ENCODE data around the gene CCDC142.

CCDC142 gene

GRCh38 chr2:74513605-74514367, 31.0 kb upstream of the CCDC142 start:
- peak; percentile 45 to 63 for DNase-seq

DNA sequence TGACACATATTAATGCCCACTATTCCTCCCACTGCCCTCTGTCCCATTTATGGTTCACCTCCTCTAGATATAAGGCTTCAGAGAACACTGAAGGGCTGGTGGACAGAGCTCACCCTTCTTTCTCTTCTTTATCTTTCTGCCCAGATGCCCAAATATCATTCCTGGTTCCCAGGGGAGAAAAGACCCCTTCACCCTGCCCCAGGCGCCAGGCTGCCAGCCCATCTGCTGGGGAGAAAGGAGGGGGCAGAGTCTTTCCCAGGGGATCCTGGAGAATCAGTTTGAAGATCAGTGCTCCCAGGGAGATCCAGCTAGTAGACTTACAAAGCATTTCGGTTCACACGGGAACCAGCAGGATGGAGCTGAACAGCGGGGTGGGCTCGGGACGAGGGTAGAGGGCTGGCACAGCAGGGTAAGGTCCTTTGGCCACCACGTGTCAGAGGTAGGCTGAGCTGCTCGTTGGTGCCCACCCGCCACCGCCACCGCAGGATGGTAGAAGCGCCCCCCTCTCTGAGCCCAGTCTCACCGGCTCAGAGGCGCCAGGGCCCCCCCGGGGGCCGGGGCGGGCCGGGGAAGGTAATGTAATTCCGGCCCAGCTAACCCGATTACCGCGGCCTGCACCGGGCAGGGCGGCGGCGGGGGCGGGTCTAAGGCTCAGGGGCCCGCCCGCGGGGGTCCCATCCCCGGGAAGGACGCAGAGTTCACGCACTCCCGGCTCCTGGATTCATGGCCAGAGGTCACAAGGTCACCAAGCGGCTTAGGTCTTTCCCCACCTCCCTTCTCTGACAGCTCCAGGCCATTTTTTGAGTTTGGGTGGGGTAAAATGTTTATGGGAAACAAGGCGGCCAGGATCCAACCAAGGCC, 30.2 kb upstream of the CCDC142 start:
- no peak for DNase-seq

GRCh38 chr2:74511104-74511989, 28.5 kb upstream of the CCDC142 start:
- no peak for DNase-seq

DNA sequence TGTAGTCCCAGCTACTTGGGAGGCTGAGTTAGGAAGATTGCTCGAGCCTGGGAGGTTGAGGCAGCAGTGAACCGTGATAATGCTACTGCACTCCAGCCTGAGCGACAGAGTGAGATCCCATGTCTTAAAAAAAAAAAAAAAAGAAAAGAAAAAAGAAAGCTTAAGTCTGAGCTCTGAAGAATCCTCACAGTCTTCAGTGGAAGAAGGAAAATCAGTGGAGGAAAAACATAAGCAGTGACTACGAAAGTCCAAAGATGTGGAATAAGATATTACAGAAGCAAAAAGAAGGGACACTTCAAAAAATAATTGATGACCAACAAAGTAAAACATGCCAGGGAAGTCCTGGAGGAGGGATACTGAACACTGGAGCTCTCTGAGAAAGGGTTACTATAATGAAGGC, 27.5 kb upstream of the CCDC142 start:
- no peak for DNase-seq

GRCh38 chr2:74507926-74508520, 25.2 kb upstream of the CCDC142 start:
- DNase-seq, result no peak

DNA sequence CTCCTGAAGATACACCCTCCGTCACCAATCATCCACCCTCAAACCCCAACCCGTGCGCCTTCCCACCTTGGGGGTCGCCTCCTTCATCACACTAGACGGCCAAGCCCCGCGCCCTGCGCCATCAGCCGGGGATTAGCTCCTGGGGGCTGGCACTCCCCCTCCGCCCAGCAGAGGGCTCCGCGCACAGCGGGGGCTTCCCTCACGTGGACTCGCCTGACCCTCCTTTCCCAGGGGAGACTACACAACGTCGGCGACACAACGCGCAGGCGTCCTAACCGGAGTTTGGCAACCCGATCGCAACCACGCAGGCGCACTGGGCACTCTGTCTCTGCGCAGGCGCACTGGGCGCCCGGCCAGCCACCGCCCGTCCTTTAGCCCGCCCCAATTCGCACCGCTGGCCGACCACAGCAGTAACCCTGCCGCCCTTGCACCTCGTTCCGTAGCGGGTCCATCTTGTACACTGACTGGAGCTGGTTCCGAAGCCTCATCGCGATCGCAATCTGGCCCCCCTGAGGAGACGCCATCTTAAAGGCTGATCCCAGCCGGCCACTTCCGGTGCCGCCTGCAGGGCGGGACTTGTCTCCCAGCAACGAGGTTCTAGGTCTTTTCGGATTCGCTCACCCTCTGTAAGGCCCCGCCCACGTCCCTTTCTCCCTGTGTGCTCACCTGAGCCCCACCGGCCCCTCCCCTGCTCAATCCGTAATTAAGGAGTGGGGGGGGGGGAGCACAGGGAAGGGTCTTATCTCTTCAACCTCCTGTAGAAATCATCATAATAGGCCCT, 24.5 kb upstream of the CCDC142 start, which contains the start of gene PCGF1:
PCGF1 (minus strand) TSS at position 551 of the 781 bp plus-strand sequence; CDS start at position 524, 27 bp downstream.
- peak; percentile 99 for DNase-seq

- DNase-seq, result no peak
Observed at GRCh38 chr2:74505448-74506246, 22.8 kb upstream of the CCDC142 start.

- DNase-seq, result no peak
Observed at GRCh38 chr2:74504591-74504990, 21.8 kb upstream of the CCDC142 start.

DNA sequence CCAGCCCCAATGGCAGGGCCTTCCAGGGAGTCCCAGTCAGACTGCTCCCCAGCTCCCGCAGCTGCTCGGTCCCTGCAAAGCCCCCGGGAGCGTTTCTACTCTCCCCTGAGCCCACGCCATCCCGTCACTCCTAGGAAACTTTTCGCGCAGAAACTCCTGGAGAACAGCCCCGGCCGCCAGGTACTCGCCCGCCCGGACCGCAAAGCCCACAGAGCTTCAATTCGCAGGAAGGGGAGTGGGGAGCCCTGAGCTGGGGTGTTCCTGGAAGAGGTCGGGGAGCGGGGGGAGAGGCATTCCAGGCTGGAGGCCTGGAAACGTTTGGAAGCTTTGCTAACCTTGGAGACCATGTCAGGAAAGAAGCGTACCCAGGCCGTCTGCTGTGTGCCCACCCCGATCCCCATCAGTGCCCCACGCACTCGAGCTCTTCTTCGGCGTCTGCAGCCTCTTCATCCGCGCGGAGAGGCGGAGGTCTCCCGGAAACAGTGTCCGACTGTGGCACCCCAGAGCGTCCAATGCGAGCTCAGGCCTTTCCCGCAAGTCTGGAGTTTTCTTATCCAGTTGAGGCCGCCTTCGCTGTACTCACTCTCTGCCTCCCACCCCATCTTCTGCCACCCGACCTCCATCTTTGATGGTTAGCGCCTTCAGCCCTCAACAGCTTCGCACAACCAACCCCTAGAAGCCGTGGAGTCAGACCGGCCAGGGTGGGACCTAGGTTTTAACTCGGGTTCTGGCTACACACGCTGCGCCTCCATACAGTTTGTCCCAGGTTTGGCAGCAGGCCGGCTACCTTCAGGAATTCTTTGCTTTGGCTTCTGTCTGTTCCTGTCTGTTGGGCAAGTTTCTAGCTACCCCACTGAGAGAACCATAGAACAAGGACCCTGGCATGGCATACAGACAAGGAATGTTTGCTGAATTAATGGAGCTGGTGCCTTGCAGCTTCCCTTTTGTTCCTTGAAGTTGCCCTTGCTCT, 21.0 kb upstream of the CCDC142 start:
- DNase-seq, result no peak

- peak; percentile 71 to 76 for DNase-seq
Observed at GRCh38 chr2:74502720-74503505, 20.1 kb upstream of the CCDC142 start.

DNA sequence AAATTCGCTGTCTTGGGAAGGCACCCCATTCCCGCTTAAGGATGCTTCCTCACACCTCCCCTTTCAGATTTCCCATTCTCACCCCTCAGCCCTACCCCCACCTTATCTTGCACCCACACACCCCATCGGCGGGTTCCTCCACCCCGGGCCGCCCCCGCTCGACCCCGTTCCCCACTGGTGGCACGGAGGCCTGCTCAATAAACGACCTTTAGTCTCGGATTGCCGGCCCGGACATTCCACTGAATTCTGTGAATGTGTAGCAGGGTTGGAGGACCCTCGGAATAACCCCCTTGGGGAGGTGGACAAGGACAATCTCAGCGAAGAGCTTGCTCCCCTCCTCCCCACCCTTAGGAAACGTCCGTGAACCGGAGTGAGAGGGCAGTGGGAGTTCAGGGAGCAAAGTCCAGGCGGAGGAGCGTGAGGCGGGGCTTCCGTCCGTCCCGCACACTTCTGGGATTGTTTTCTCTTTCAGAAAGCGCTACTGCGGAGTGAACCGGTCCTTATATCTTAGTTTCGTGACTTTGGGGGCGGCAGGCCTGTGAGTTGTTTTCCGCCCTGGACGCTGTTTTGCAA, 19.4 kb upstream of the CCDC142 start:
- no peak for DNase-seq

GRCh38 chr2:74501335-74502071, 18.7 kb upstream of the CCDC142 start:
- DNase-seq, result no peak

DNA sequence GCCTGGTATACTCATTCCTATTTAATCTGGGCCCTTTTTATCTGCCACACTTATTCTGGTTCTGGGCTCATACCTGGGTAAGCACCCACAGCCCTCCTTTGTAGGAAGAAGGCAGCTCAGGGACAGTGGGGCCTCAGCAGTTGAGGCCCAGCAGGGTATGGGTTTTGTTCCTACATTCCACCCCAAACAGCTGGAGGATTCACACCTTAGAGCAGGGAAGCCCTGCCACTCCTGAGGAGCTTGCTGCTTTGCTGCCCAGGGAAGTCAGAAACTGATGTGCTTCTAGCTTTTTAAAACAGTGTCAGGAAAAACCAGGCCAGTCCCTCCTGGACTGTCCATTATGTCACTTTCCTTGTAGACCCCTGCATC, 17.8 kb upstream of the CCDC142 start:
- DNase-seq, result no peak

DNA sequence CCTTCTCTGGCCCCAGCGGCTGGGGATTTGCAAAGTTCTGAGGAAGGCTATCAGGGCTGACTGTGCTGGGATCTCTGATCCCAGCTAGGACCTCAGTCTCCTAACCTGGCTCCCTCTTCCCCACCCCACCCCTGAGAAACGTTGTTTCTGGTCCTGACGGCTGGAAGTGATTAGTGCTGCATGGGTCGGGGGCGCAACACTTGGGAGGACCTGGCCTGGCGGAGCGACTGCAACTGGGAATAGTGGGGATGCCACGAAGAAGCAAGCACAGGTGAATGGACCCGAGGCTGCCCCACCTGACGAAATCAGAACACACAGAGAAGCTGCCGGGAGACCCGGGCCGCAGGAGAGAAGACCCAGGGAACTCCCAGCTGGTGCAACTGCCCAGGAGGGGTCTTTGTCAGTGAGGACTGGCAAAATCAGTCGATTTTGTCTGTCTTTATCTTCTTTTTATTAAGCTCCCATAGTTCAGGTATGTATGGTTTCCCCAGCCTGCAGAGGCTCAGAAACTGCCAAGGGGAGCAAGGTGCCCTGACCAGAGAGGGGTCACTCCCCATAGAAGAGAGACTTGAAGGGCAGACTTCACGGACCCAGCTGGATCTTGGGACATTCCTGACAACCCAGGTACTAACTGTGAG, 17.3 kb upstream of the CCDC142 start:
- no peak for DNase-seq

DNA sequence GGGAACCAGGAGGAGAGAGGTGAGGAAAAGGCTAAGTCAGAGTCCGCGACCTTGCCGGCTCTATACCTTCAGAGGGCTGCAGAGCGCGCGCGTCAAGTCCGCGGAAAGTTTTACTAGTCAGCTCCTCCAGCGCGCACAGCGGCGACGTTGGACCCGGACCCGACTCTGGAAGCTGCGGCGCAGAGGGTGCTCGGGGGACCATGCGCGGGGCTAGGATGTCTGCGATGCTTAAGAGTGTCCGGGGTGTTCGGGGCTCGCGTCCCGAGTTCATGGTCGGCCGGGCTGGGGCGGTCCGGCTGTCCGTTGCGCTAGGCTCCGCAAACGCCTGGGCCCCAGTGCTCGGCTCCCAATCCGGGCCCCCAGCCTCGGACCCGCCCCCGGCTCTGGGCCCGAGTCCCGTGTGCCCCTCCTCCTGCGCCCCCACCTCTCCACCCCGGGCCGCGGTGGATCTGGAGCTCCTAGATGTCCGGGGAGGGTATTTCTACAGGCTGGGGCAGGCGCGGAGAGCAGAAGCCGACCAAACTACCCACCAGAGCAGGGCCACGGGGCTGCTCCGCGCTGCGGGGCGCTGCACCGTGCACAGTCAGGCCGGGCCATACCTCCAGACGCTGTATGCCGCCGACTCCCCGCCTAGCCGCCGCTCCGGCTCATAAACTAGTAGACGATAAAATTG, 16.6 kb upstream of the CCDC142 start, which contains the start of gene LBX2:
LBX2 (minus strand) TSS at position 337 of the 673 bp plus-strand sequence; CDS start at position 271, 66 bp downstream.
- DNase-seq, result peak in 1 of 2 experiments; percentile 63
